NCI-H2171 treated with DMSO at 0.1 percent for 48 hours (cell line): ENCODE measurements around the gene SMIM13.
"Not testable (repeated sequence)": the region's sequence is repeated elsewhere in the genome, so short reads cannot be mapped to it uniquely, and the experiment has no call there.

Source experiments
- DNase-seq: peaks from one replicate; lab custom pipeline; 2025; lab: John Stamatoyannopoulos, UW

SMIM13 gene

GRCh38 chr6:11083956-11084355, 9.7 kb upstream of the SMIM13 start:
- DNase-seq: no peak

GRCh38 chr6:11085758-11086435, 7.7 kb upstream of the SMIM13 start:
- no peak for DNase-seq

GRCh38 chr6:11087141-11087812, 6.4 kb upstream of the SMIM13 start:
- DNase-seq: not testable (repeated sequence)

GRCh38 chr6:11089695-11090094, 3.9 kb upstream of the SMIM13 start:
- no peak for DNase-seq

- not testable (repeated sequence) for DNase-seq
Measured at GRCh38 chr6:11091141-11091540, 2.5 kb upstream of the SMIM13 start.

- peak; percentile 78 for DNase-seq
Measured at GRCh38 chr6:11092668-11093375, 812 bp upstream of the SMIM13 start.

GRCh38 chr6:11093376-11093625, 333 bp upstream of the SMIM13 start:
- no peak for DNase-seq

- peak; percentile 59 for DNase-seq
Measured at GRCh38 chr6:11094411-11094851, 797 bp downstream of the SMIM13 start.

- DNase-seq: no peak
Measured at GRCh38 chr6:11094941-11095340, 1.3 kb downstream of the SMIM13 start.

GRCh38 chr6:11096109-11096508, 2.5 kb downstream of the SMIM13 start:
- no peak for DNase-seq

GRCh38 chr6:11097476-11097875, 3.8 kb downstream of the SMIM13 start:
- DNase-seq: no peak

- DNase-seq: no peak
Measured at GRCh38 chr6:11098004-11098403, 4.4 kb downstream of the SMIM13 start.

- DNase-seq: peak; percentile 5
Measured at GRCh38 chr6:11101417-11101816, 7.8 kb downstream of the SMIM13 start.

- DNase-seq: no peak
Measured at GRCh38 chr6:11103065-11103464, 9.4 kb downstream of the SMIM13 start.

- no peak for DNase-seq
Measured at GRCh38 chr6:11108726-11109125, 15.1 kb downstream of the SMIM13 start.

GRCh38 chr6:11110921-11111768, 17.5 kb downstream of the SMIM13 start, which contains the start of gene ERVFRD-1:
TSS of gene ERVFRD-1 (minus strand) at chr6:11111725. CDS start at chr6:11105310, 6,415 bp downstream.
- DNase-seq: no peak

GRCh38 chr6:11111769-11112437, 18.3 kb downstream of the SMIM13 start:
- no peak for DNase-seq

GRCh38 chr6:11113038-11113437, 19.4 kb downstream of the SMIM13 start:
- DNase-seq: no peak

GRCh38 chr6:11115808-11116536, 22.3 kb downstream of the SMIM13 start:
- not testable (repeated sequence) for DNase-seq

GRCh38 chr6:11120271-11121005, 26.8 kb downstream of the SMIM13 start:
- DNase-seq: peak; percentile 75
